IPS DF 4.7 (cell line): ENCODE results near the gene FAM149A.

ENCODE experiments used
- DNase-seq: peaks from one replicate; pipeline ENCODE4 v3.0.0-alpha.2; 2013; ENCODE audit warnings: low spot score; ENCODE audit errors: extremely low read depth

Gene FAM149A

DNA sequence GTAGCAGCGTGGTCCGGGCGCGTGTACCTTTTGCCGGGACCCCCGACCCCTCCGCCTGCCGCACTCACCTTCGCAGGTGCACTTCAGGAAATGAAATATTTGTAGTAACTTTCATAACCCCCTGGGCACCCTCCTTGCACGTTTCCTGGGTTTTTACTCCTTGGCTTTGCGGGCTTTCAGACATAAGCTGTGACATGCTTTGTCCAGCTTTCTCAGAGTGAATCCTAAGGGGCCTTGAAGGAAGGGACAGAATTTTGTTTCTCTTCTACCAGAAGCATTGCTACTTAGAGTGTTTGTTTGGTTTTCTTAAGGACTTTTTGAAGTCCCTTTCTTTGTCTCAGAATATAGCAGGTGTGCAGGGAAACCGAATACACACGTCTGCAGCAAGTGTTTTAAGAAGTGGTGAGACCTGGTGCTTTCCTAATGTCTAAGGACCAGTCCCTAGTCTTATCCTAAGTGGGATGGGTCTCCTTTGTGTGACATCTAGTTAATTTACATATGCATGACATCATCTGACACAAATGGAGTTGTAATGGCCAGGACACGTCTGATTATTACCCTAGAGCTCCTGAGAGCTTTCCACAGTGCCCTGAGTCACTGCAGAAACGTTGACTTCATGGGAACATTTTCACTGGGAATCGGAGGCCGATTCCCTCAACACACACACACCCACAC, 1.3 kb downstream of the FAM149A start:
- no peak for DNase-seq

DNA sequence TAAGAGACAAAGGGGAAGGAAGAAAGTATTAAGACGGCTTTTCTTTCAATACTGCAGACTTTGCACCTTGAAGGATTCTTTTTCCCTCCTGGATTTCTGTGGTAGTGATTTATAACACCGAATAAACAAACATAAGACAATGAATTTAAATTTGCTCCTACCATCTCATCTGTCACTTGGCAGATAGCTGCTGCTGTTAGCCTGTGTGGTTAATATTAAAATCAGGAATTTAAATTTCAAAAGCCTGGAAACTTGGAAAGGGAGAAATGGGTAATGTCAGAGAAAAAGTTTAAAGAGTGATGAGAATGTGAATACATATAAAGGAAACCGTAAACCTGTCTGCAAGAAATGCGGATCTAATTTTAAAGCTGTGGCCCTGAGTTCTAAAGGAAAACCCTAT, 3.4 kb downstream of the FAM149A start:
- DNase-seq: no peak

DNA sequence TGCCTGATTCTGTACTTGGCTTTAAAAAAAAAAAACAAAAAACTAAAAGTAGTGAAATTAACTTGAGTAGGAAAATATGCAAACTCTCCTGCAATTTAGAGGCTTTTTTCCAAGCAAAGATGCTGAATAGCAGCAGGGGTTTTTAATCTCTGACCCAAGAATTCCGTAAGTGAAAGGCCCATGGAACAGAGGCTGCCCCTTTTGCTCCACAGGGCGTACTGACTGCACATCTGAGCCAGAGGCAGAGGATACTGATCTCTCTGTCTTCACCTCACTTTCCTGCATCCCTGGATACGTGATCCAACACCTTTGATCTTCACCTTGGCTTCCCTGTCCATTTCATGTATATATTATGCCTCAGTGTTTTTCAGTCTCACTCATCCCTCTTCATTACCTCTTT, 3.9 kb downstream of the FAM149A start:
- DNase-seq: no peak

GRCh38 chr4:186109245-186109644, 4.7 kb downstream of the FAM149A start:
- DNase-seq: no peak

GRCh38 chr4:186116697-186117096, 12.2 kb downstream of the FAM149A start:
- DNase-seq: no peak

DNA sequence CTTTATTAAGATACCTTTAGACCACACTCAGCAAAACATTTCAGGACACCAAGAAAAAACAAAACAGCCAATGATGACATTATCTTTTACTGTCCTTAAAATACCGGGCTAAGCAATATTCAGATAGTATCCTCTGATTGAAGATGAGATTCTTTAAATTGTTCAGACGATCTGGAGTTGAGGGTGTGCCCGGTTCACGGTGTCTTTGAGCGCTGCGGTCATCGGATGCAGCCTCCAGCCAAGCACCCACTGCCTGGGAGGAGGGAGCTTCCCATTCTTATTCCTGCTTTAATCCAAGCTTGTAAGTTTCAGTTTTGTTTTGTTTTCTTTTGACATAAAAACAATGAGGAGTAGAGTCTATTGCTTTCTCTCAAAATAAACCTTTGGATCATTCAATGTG, 14.1 kb downstream of the FAM149A start:
- no peak for DNase-seq

DNA sequence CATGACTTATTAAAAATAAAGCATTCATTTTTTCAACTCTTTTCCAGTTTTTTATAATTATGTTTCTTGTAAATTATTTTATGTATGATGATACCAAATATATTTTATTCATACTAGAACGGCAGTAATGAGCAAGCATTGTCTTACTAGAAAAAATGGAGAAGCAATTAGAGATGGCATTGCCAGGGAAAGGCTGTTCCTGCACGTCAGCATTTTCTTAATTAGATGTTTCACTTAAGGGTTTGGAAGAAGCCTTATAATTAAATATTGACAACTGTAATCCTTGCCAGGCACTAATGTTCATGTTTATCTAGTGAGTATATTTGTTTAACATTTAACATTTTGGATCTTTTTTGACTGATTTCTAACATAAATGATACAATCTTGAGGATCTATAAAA, 16.6 kb downstream of the FAM149A start:
- no peak for DNase-seq

- no peak for DNase-seq
Observed at GRCh38 chr4:186128842-186129241, 24.3 kb downstream of the FAM149A start.

DNA sequence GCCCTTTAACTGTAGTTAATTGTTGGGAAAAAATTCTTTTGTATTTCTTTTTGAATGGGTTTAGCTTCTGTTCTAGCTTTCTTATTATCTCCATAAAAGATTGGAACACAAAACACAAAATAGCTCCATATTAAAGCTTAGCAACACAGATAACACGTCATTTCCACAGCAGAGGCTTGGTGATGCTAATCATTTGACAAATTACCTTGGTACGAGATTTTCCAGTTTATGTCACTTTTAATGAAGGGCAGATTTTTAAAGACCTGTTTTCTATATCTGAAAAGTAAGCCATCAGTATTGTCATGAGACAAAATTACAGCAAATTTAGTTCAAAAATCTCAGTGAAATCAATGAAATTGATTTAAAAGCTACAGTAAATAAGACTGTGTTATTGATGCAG, 27.4 kb downstream of the FAM149A start:
- no peak for DNase-seq

- no peak for DNase-seq
Observed at GRCh38 chr4:186132577-186133242, 28.2 kb downstream of the FAM149A start.

DNA sequence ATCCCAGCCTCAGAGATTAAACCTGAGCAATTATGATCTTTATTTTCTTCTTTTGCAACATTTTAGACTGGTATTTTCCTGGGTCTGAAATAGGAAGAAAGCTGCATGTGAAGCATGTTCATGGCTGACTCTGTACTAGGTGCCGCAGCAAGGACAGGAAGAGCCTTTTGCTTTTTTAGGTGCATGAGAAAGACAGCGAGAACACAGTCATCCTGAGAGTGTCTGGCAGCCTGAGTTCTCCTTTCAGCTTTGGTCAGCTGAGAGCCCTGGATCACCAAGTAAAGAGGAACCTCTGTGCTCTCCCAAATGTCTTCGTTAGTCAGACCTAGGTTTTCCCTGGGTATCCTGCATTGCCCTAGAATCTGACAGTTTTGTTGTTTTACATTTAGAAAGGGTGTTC, 29.8 kb downstream of the FAM149A start:
- no peak for DNase-seq

GRCh38 chr4:186134861-186135260, 30.4 kb downstream of the FAM149A start:
- no peak for DNase-seq

DNA sequence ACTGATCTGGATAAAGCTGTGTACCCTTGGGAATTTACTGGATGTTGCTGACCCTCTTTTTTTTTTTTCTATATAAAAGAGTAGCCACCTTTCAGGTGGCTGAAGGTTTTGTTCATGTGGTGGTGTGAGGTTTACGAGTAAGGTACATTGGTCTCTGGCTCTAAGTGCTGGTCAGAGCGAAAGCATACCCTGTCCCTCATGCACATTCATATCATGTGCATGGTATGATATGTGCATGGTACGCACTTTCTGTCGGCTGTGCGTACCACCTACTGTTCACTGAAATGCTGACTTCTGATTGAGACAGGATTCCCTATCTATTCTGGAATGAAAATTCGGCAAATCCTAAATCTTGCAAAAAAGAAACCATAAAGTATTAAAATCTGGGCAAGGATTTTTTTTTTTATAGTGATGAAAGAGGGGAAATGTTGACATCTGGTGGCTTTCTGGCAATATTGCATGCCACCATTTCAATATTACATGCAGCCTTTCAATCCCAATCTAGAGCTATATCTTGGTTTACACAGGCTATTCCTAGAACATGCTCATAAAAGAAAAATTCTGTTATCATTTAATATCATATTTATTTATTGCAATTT, 32.8 kb downstream of the FAM149A start:
- DNase-seq: no peak

DNA sequence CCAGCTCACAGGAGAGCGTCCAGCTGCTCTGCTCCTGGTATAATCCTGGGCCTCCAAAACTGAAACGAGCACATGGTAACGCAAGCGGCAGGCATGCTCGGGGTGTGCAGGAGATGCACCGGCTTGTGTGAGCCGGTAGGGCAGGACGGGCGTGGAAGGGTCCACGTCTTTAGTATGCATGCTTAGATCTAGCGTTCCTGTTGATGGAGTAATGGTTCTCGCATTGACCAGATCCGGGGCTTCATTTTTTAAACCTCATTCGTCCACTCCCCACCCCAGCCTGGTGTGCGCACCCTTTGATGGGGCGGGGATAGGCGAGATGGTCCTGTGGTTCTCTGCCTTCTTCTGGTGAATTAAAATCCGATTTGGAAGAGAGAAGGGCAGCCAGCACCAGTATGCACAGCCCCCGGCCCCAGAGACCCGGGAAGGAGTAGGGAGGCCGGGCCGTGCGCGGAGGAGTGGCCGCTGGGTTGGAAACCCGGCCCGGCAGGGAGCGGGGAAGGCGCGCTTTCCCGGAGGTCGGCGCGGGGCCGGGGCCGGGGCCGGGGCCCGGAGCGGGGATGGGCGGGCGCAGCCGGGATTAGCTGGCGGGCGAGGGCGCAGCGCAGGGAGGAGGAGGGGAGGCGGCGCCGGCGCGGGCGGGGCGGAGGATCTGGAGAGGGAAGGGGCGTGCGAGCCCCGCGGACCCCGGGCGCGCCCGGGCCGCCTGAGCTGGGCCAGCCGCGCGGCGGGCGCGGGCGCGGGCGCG, 39.9 kb downstream of the FAM149A start:
- no peak for DNase-seq

DNA sequence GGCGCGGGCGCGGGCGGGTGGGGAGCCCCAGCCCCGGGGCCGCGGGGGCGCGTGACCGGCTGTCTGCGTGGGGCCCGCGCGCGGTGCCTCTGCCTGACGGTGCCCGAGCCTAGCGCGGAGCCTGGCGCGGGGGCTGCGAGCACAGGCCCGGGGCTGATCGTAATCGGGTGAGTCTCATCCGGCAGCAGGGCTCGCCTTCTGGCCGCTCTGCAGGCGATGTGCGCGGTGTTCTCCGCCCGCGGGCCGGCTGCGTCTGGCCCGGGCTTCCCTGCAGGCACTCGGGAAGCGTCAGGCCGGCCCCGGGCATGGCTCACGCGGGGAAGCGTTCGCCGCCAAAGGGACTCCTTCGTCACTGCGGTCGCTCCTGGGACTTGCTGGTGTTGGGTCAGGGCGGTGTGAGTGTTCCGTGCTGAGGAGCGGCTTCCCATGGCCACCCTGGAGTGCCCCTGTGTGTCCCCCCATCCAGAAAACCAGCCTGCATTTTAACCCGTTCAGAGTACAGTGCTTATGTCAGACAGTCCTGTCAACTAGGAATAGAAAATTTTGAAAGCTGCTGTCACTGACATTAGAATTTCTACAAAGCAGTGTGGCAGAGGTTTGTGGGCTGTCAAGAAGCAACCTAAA, 40.6 kb downstream of the FAM149A start:
- DNase-seq: no peak

DNA sequence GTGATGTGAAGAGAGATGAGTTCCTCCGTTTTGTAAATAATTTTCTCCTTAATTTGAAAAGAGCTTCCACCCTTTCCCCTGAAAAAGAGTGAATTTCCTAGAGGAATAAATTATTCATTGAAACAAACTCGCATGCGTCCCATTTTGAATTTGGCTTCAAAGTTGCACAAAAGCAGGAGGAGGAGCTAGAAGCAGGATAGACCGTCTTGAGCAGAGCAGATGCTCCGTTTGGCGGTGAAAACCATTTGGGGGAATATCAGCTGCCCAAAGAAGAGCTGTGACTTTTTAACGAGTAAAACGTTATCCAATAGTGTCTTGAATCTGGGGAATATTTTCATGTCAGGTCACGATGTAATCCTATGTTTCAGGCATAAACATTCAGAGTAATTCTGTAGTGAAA, 42.0 kb downstream of the FAM149A start:
- DNase-seq: no peak

DNA sequence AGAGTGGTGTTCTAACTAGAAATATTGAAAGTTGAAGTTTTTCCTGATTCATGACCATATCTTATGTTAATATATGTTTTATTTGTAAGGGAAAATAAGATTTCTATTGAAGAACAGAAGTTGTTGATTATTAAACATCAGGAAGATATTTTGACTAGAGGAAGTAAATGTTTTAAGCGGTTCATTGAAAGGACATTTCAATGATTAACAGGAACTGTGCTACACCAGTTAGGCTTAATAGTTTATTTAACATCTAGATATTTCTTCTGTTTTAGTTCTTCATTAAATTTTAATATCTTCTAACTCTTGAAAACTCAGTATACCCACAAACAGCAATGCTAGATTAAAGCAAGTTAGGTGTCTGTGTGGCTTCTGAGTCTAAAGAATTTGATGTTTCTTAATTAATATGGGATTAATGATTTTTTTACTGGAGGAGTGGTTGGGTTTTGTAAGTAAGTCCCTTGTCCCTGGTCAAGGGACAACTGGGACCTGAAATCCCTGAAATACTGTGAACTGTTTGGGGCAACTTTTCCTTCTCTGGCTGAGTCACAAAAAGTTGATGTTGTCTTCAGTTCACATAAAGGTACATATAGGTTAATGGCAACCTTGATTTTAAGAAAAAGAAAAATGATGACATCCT, 44.0 kb downstream of the FAM149A start:
- no peak for DNase-seq

DNA sequence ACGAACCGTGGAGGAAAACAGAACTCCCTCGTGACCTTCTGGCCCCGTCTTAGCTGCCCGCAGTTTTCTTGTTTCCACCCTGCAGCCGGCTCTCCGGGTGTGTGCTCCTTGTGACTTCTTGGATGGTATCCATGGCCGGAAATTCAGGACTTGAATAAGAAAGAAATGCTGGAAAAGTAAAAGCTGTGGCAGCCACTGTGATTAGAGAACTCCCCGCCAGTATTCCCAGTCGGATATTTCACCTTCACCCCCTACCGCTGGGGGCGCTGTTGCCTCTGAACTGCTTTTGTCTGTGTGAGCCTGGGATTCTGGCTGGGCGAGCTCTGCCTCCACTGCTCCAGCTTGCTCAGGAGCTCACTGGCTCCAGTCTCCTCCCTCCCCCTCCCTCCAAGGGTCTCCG, 45.4 kb downstream of the FAM149A start:
- DNase-seq: peak; percentile 33

DNA sequence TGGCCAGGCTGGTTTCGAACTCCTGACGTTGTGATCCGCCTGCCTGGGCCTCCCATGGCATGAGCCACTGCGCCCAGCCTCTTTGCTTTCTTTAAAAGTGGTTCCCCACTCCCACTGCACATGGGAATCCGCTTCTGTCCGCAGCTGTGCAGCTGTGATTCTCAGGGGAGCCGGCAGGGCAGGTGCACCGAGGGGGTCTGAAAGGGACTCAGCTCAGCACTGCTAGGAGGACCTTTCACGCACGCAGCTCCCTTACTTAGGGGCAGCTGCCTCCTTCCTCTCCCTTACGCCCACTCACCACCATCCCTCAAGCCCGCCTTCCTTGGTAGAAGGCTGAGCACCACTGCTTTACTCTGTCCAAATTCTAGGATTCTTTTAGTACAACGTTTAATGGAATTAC, 46.4 kb downstream of the FAM149A start:
- no peak for DNase-seq

DNA sequence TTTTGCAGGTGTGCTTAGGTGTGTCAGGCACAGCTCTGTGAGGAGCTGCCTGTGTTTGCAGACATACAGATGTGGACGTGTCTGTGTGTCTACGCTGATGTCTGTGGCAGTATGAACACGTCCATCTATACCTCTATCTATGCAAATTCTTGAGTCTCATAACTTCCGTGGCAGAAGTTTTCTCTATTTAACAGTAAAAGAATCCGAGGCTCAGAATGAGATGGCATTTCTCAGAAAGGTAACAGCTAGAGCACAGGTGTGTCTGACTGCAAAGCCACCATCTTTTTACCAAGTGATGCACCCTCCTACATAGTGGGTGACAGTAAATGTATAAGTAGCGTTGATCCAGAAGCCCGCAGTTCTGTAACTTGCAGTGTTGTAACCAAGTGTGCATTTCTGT, 47.0 kb downstream of the FAM149A start:
- no peak for DNase-seq
